Neuronal stem cell (in vitro differentiated cells): ENCODE measurements around the gene APLP2.

Experiments used
- DNase-seq: peaks from one replicate; pipeline ENCODE4 v3.0.0-alpha.2; 2013; ENCODE audit warnings: low spot score
- H2AFZ ChIP-seq: one replicate; pipeline ENCODE4 v1.6.1; 2013; ENCODE audit warnings: mild to moderate bottlenecking, low read length, inconsistent platforms
- H2AK5ac ChIP-seq: 2 replicates; pipeline ENCODE4 v1.6.1; 2013; ENCODE audit warnings: low read depth, mild to moderate bottlenecking, inconsistent platforms, low read length, moderate library complexity, mixed read lengths
- H2BK120ac ChIP-seq: 2 replicates; pipeline ENCODE4 v1.6.1; 2013; ENCODE audit warnings: low read depth, mild to moderate bottlenecking, inconsistent platforms, low read length, moderate library complexity, mixed read lengths
- H2BK12ac ChIP-seq: one replicate; pipeline ENCODE4 v1.6.1; 2013; ENCODE audit warnings: low read length, inconsistent platforms
- H2BK15ac ChIP-seq: 2 replicates; pipeline ENCODE4 v1.6.1; 2013; ENCODE audit warnings: mild to moderate bottlenecking, low read length, inconsistent platforms, mixed read lengths
- H2BK5ac ChIP-seq: one replicate; pipeline ENCODE4 v1.6.1; 2013; ENCODE audit warnings: inconsistent platforms, mild to moderate bottlenecking, low read length, moderate library complexity
- H3K14ac ChIP-seq: one replicate; pipeline ENCODE4 v1.6.1; 2013; ENCODE audit warnings: low read length, inconsistent platforms
- H3K18ac ChIP-seq: 2 replicates; pipeline ENCODE4 v1.6.1; 2013; ENCODE audit warnings: low read length, inconsistent platforms
- H3K23ac ChIP-seq: 2 replicates; pipeline ENCODE4 v1.6.1; 2013; ENCODE audit warnings: low read depth, mild to moderate bottlenecking, mixed read lengths, low read length, inconsistent platforms; ENCODE audit not compliant: poor library complexity
- H3K27ac ChIP-seq: replicated peaks from 3 replicates; pipeline ENCODE4 v1.5.1; 2013; ENCODE audit warnings: low read length, inconsistent platforms
- H3K27me3 ChIP-seq, 3 experiments: 2 replicates each; pipeline ENCODE4 v1.6.1; 2013; ENCODE audit warnings: low read length in 3 of 3, mild to moderate bottlenecking in 2 of 3, inconsistent platforms in 1 of 3, low read depth in 1 of 3, mixed read lengths in 1 of 3, moderate library complexity in 1 of 3; ENCODE audit not compliant: control insufficient read depth in 3 of 3, insufficient read depth in 3 of 3
- H3K36me3 ChIP-seq, 2 donors: replicated peaks in 1 of 2; 2 replicates each; pipeline ENCODE4 v1.6.1; 2013; ENCODE audit warnings: low read length in 2 of 2; ENCODE audit not compliant: control insufficient read depth in 2 of 2, insufficient read depth in 2 of 2
- H3K4ac ChIP-seq: 2 replicates; pipeline ENCODE4 v1.6.1; 2013; ENCODE audit warnings: inconsistent platforms, mild to moderate bottlenecking, low read length, moderate library complexity
- H3K4me1 ChIP-seq, 2 donors: 1 replicate in 1 of 2; 2 replicates in 1 of 2; pipeline ENCODE4 v1.6.1; 2013; ENCODE audit warnings: low read length in 2 of 2, low read depth in 1 of 2; ENCODE audit not compliant: control insufficient read depth in 2 of 2, insufficient read depth in 1 of 2
- H3K4me2 ChIP-seq: one replicate; pipeline ENCODE4 v1.6.1; 2013; ENCODE audit warnings: mild to moderate bottlenecking, low read length, inconsistent platforms; ENCODE audit not compliant: insufficient read depth, poor library complexity, severe bottlenecking
- H3K4me3 ChIP-seq, 2 donors: 2 replicates each; pipeline ENCODE4 v1.5.1; 2013; ENCODE audit warnings: low read length in 2 of 2, mild to moderate bottlenecking in 2 of 2, inconsistent platforms in 1 of 2, moderate library complexity in 1 of 2
- H3K79me1 ChIP-seq: one replicate; pipeline ENCODE4 v1.6.1; 2013; ENCODE audit warnings: low read depth, mild to moderate bottlenecking, inconsistent platforms, low read length, moderate library complexity
- H3K9ac ChIP-seq: one replicate; pipeline ENCODE4 v1.6.1; 2013; ENCODE audit warnings: mild to moderate bottlenecking, low read depth, low read length, inconsistent platforms; ENCODE audit not compliant: poor library complexity
- H3K9me3 ChIP-seq, 2 donors: replicated peaks in 1 of 2; 2 replicates each; pipeline versions ENCODE3 to v1.6.1; 2013; ENCODE audit warnings: low read length in 2 of 2, mild to moderate bottlenecking in 2 of 2, inconsistent platforms in 1 of 2, low read depth in 1 of 2, mixed read lengths in 1 of 2, moderate library complexity in 1 of 2; ENCODE audit not compliant: control insufficient read depth in 2 of 2, insufficient read depth in 1 of 2
- H4K8ac ChIP-seq: one replicate; pipeline ENCODE4 v1.6.1; 2013; ENCODE audit warnings: low read depth, mild to moderate bottlenecking, inconsistent platforms, low read length, moderate library complexity
- H4K91ac ChIP-seq: one replicate; pipeline ENCODE4 v1.6.1; 2013; ENCODE audit warnings: low read length, low read depth, mild to moderate bottlenecking, inconsistent platforms; ENCODE audit not compliant: poor library complexity
- WGBS, 2 donors: extraction: QIAGEN DNeasy Blood & Tissue Kit; methylation state at CpG; one replicate each; pipeline ENCODE4 v1.1.7; 2013; ENCODE audit warnings: missing lambda C conversion rate in 2 of 2, mixed read lengths in 1 of 2; ENCODE audit not compliant: insufficient read length in 2 of 2, insufficient replicate concordance in 1 of 2; ENCODE audit errors: extremely low coverage in 2 of 2; 5-methylcytosine and 5-hydroxymethylcytosine counted together

APLP2 gene

DNA sequence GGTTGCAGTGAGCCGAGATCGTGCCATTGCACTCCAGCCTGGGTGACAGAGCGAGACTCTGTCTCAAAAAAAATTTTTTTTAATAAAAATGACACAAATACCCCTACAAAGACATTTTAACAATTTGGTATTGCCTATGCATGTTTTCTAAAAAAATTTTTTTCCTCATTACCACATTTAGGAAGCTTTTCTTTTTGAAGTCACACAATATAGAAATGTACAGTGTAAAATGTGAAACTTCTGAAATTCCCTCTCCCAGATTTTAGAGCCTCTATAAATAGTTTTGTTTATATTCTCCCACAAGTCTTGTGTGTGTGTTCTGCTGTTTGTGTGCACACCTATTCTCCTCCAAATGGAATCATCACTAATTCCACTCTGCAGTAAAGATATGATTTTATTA lies 97.5 kb downstream of the APLP2 start:
- Histone ChIP-seq H3K27me3 (peaks cover 0 to 44% (median 5%) of the 10 kb centered on the region in 3 experiments), H3K23ac (no peak overlapping the region), H2BK15ac (no peak overlapping the region), H3K9me3 (no peaks in the 10 kb centered on the region), H3K9ac (no peak overlapping the region), H4K8ac (no peak overlapping the region), H3K4ac (no peak overlapping the region), H3K18ac (no peak overlapping the region), H4K91ac (no peak overlapping the region), H3K4me1 (peaks cover 0 to 2% of the 10 kb centered on the region in 2 donors), H2BK120ac (no peak overlapping the region), H3K27ac (no peak overlapping the region), H3K36me3 (no peaks in the 10 kb centered on the region), H3K14ac (no peak overlapping the region), H3K4me3 (no peak overlapping the region), H3K79me1 (no peaks in the 10 kb centered on the region), H2AK5ac (no peak overlapping the region), H3K4me2 (no peak overlapping the region), H2BK12ac (no peak overlapping the region), H2AFZ (no peak overlapping the region), H2BK5ac (no peak overlapping the region)
- no CpG with 5 or more reads among the region's 3 CpGs for WGBS, 2 donors
- no peak for DNase-seq

DNA sequence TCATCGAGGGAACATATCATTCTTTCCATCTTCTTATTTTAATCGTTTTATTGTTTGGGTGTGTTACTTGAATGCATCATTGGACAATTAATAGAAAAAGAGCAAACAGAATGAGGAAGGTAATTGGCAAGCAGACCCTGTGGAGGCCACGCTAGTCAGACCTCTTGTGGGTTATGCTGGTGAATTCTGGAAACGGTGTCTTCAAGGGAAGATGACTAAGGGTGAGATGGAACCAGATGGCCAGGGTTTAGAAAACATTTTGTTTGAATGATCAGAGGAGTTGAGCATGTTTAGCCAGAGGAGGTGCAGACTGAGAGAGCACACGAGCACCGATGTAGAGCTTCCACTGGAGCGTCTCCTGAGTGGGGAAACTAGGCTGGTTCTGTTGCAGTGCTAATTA lies 98.4 kb downstream of the APLP2 start:
- H3K18ac ChIP-seq: no peak overlapping the region
- no peak overlapping the region for H2BK120ac ChIP-seq
- no peak overlapping the region for H2BK12ac ChIP-seq
- no peak overlapping the region for H3K4me3 ChIP-seq
- DNase-seq: no peak
- no peaks in the 10 kb centered on the region for H3K9me3 ChIP-seq
- WGBS, 2 donors: no CpG with 5 or more reads among the region's 7 CpGs
- H2BK15ac ChIP-seq: no peak overlapping the region
- no peak overlapping the region for H3K27ac ChIP-seq
- no peak overlapping the region for H2AFZ ChIP-seq
- H3K79me1 ChIP-seq: no peaks in the 10 kb centered on the region
- peaks cover 0 to 34% (median 0%) of the 10 kb centered on the region in 3 experiments for H3K27me3 ChIP-seq
- no peak overlapping the region for H3K9ac ChIP-seq
- no peak overlapping the region for H3K23ac ChIP-seq
- no peak overlapping the region for H3K4ac ChIP-seq
- H3K4me2 ChIP-seq: no peak overlapping the region
- no peak overlapping the region for H4K8ac ChIP-seq
- no peak overlapping the region for H2BK5ac ChIP-seq
- H2AK5ac ChIP-seq: no peak overlapping the region
- no peak overlapping the region for H3K14ac ChIP-seq
- peaks cover 0 to 2% of the 10 kb centered on the region in 2 donors for H3K4me1 ChIP-seq
- no peak overlapping the region for H4K91ac ChIP-seq
- no peaks in the 10 kb centered on the region for H3K36me3 ChIP-seq

- H3K4ac ChIP-seq: no peak overlapping the region
- H3K4me1 ChIP-seq: no peaks in the 10 kb centered on the region
- no peak overlapping the region for H2BK12ac ChIP-seq
- no peak overlapping the region for H3K27ac ChIP-seq
- no peaks in the 10 kb centered on the region for H3K79me1 ChIP-seq
- no peaks in the 10 kb centered on the region for H3K9me3 ChIP-seq
- no peak overlapping the region for H2AFZ ChIP-seq
- H4K91ac ChIP-seq: no peak overlapping the region
- H2BK15ac ChIP-seq: no peak overlapping the region
- H3K4me3 ChIP-seq: no peak overlapping the region
- H3K14ac ChIP-seq: no peak overlapping the region
- H3K23ac ChIP-seq: no peak overlapping the region
- no peak overlapping the region for H3K4me2 ChIP-seq
- H4K8ac ChIP-seq: no peak overlapping the region
- no peak overlapping the region for H3K9ac ChIP-seq
- H3K27me3 ChIP-seq: peaks cover 0 to 31% (median 0%) of the 10 kb centered on the region in 3 experiments
- no peaks in the 10 kb centered on the region for H3K36me3 ChIP-seq
- no peak overlapping the region for H2AK5ac ChIP-seq
- H2BK5ac ChIP-seq: no peak overlapping the region
- H2BK120ac ChIP-seq: no peak overlapping the region
- no peak for DNase-seq
- no CpG with 5 or more reads among the region's 8 CpGs for WGBS, 2 donors
- H3K18ac ChIP-seq: no peak overlapping the region
Measured at GRCh38 chr11:130170345-130170744, 100.7 kb downstream of the APLP2 start.

DNA sequence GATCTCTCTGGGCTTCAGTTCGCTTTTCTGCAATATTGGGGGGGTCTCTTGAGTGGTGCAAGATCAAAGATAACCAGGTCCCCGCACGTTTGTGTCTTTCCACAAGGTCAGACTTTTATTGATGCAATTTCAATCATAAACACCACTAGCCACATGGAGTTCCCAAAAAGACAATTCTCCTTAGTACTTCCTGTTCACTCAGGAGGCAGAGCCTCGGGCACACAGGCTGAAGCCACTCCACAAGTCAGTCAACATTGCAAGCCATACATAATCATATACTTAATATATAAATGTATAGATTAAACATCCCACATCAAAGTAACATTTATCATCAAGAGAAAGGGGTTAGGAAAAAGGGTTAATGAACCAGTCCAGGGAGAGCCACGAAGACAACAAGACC lies 101.8 kb downstream of the APLP2 start:
- Histone ChIP-seq H3K27ac (no peak overlapping the region), H3K23ac (no peak overlapping the region), H4K91ac (no peak overlapping the region)

More for the DNA sequence above, 101.8 kb downstream of the APLP2 start:
- Histone ChIP-seq H4K8ac (no peak overlapping the region), H3K9me3 (peaks cover 0 to 2% of the 10 kb centered on the region in 2 donors), H2BK12ac (no peak overlapping the region), H3K14ac (no peak overlapping the region), H3K79me1 (no peaks in the 10 kb centered on the region), H3K18ac (no peak overlapping the region), H2BK5ac (no peak overlapping the region), H2BK15ac (no peak overlapping the region), H2AK5ac (no peak overlapping the region), H3K4me2 (no peak overlapping the region), H3K4me3 (no peak overlapping the region), H2BK120ac (no peak overlapping the region), H3K27me3 (peaks cover 0 to 25% (median 0%) of the 10 kb centered on the region in 3 experiments), H3K4ac (no peak overlapping the region), H3K9ac (no peak overlapping the region), H3K36me3 (no peaks in the 10 kb centered on the region), H3K4me1 (no peaks in the 10 kb centered on the region), H2AFZ (no peak overlapping the region)
- WGBS, 2 donors: no CpG with 5 or more reads among the region's 5 CpGs
- no peak for DNase-seq
